Measurements from ENCODE around the gene WFIKKN1. TPM values are rescaled to one million over a fixed set of nuclear protein-coding genes. Genes with fewer than 3 reads are reported as not detected.
A peak's percentile ranks its signal among the peaks of the same experiment; 100 is the strongest.

Gene WFIKKN1
- total and polyA plus RNA-seq, 2 donors: 0.33 to 2.1 TPM

DNA sequence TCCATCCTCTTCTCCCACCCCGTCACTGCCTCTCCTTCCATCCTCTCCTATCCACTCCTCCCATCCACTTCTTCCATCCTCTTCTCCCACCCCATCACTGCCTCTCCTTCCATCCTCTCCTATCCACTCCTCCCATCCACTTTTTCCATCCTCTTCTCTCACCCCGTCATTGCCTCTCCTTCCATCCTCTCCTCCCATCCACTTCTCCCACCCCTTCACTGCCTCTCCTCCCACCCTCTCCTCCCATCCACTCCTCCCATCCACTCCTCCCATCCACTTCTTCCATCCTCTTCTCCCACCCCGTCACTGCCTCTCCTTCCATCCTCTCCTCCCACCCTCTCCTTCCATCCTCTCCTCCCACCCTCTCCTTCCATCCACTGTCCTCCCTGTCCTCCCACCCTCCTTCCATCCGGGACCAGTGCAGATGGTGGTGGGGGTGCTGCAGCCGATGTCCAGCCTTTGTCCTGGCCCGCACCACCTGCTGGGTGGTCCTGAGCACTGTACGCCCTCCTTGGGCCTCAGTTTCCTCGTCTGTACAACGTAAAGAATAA is 1.1 kb downstream of the WFIKKN1 start:
- Histone ChIP-seq H3K4me1 (ENCODE audit: control insufficient read depth in 2 of 2, insufficient read depth in 2 of 2, low read length in 2 of 2) (peaks cover 7 to 25% of the 10 kb centered on the region in 2 donors), H3K36me3 (ENCODE audit: control insufficient read depth in 2 of 2, insufficient read depth in 2 of 2, low read length in 1 of 2) (peaks cover 18 to 42% of the 10 kb centered on the region in 2 donors), H3K4me3 (ENCODE audit: low read length in 2 of 2) (no peak overlapping the region), H3K27me3 (ENCODE audit: control insufficient read depth in 2 of 2, insufficient read depth in 1 of 2, low read length in 1 of 2) (peaks cover 0 to 15% of the 10 kb centered on the region in 2 donors), H3K9me3 (ENCODE audit: control insufficient read depth in 2 of 2, insufficient read depth in 1 of 2, low read length in 1 of 2) (peaks cover 0 to 6% of the 10 kb centered on the region in 2 donors), H3K27ac (ENCODE audit: low read depth in 1 of 2, low read length in 1 of 2) (no peak overlapping the region)
- 91% methylated on average over 9 of the region's 9 CpGs for WGBS
- DNase-seq (ENCODE audit: low read depth in 6 of 9, low spot score in 9 of 9): no peak

- no peak for DNase-seq (ENCODE audit: low read depth in 6 of 9, low spot score in 9 of 9)
- Histone ChIP-seq H3K9me3 (ENCODE audit: control insufficient read depth in 2 of 2, insufficient read depth in 1 of 2, low read length in 1 of 2) (peaks cover 0 to 6% of the 10 kb centered on the region in 2 donors), H3K4me3 (ENCODE audit: low read length in 2 of 2) (no peak overlapping the region), H3K27ac (ENCODE audit: low read depth in 1 of 2, low read length in 1 of 2) (no peak overlapping the region), H3K27me3 (ENCODE audit: control insufficient read depth in 2 of 2, insufficient read depth in 1 of 2, low read length in 1 of 2) (peaks cover 0 to 15% of the 10 kb centered on the region in 2 donors), H3K4me1 (ENCODE audit: control insufficient read depth in 2 of 2, insufficient read depth in 2 of 2, low read length in 2 of 2) (peaks cover 7 to 31% of the 10 kb centered on the region in 2 donors), H3K36me3 (ENCODE audit: control insufficient read depth in 2 of 2, insufficient read depth in 2 of 2, low read length in 1 of 2) (peaks cover 13 to 34% of the 10 kb centered on the region in 2 donors)
- 97% methylated on average over 67 of the region's 67 CpGs for WGBS
Observed at GRCh38 chr16:632486-633335, 1.9 kb downstream of the WFIKKN1 start.

GRCh38 chr16:633336-634050 is 2.7 kb downstream of the WFIKKN1 start:
- WGBS: 99% methylated on average over 74 of the region's 74 CpGs
- Histone ChIP-seq H3K4me1 (ENCODE audit: control insufficient read depth in 2 of 2, insufficient read depth in 2 of 2, low read length in 2 of 2) (peaks cover 7 to 31% of the 10 kb centered on the region in 2 donors), H3K9me3 (ENCODE audit: control insufficient read depth in 2 of 2, insufficient read depth in 1 of 2, low read length in 1 of 2) (peaks cover 0 to 6% of the 10 kb centered on the region in 2 donors), H3K4me3 (ENCODE audit: low read length in 2 of 2) (no peak overlapping the region), H3K27ac (ENCODE audit: low read depth in 1 of 2, low read length in 1 of 2) (no peak overlapping the region), H3K36me3 (ENCODE audit: control insufficient read depth in 2 of 2, insufficient read depth in 2 of 2, low read length in 1 of 2) (peaks cover 6 to 26% of the 10 kb centered on the region in 2 donors), H3K27me3 (ENCODE audit: control insufficient read depth in 2 of 2, insufficient read depth in 1 of 2, low read length in 1 of 2) (peaks cover 0 to 15% of the 10 kb centered on the region in 2 donors)
- no peak for DNase-seq (ENCODE audit: low read depth in 6 of 9, low spot score in 9 of 9)

- H3K4me1 ChIP-seq (ENCODE audit: control insufficient read depth in 2 of 2, insufficient read depth in 2 of 2, low read length in 2 of 2): peaks cover 7 to 31% of the 10 kb centered on the region in 2 donors
- H3K4me3 ChIP-seq (ENCODE audit: low read length in 2 of 2): no peak overlapping the region
- peaks cover 0 to 15% of the 10 kb centered on the region in 2 donors for H3K27me3 ChIP-seq (ENCODE audit: control insufficient read depth in 2 of 2, insufficient read depth in 1 of 2, low read length in 1 of 2)
- no peak overlapping the region for H3K27ac ChIP-seq (ENCODE audit: low read depth in 1 of 2, low read length in 1 of 2)
- WGBS: 98% methylated on average over 22 of the region's 22 CpGs
- no peak for DNase-seq (ENCODE audit: low read depth in 6 of 9, low spot score in 9 of 9)
- peaks cover 6 to 20% of the 10 kb centered on the region in 2 donors for H3K36me3 ChIP-seq (ENCODE audit: control insufficient read depth in 2 of 2, insufficient read depth in 2 of 2, low read length in 1 of 2)
- peaks cover 0 to 6% of the 10 kb centered on the region in 2 donors for H3K9me3 ChIP-seq (ENCODE audit: control insufficient read depth in 2 of 2, insufficient read depth in 1 of 2, low read length in 1 of 2)
Observed at GRCh38 chr16:634051-634670, 3.4 kb downstream of the WFIKKN1 start.

DNA sequence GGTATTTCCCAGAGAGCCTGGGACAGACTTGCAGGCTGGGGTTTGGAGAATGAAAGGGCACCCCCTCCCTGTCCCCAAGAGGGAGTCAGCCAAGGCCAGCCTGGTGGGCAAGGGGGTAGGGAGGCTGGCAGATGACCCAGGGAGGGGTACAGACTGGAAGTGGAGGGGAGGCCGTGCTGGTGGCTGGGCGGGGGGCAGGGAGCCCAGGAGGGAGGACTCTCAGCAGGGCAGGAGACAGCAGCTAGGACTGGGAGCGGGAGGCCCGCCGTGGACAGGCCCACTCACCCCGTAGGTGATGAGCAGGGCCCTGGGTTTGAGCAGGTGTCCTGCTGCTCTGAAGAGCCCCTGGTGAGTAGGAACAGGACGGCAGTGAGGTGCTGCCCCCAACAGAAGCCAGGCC is 4.2 kb downstream of the WFIKKN1 start:
- DNase-seq (ENCODE audit: low read depth in 6 of 9, low spot score in 9 of 9): no peak
- 95% methylated on average over 7 of the region's 7 CpGs for WGBS
- Histone ChIP-seq H3K27ac (ENCODE audit: low read depth in 1 of 2, low read length in 1 of 2) (no peak overlapping the region), H3K36me3 (ENCODE audit: control insufficient read depth in 2 of 2, insufficient read depth in 2 of 2, low read length in 1 of 2) (peaks cover 6 to 16% of the 10 kb centered on the region in 2 donors), H3K4me3 (ENCODE audit: low read length in 2 of 2) (no peak overlapping the region), H3K9me3 (ENCODE audit: control insufficient read depth in 2 of 2, insufficient read depth in 1 of 2, low read length in 1 of 2) (peaks cover 0 to 6% of the 10 kb centered on the region in 2 donors), H3K27me3 (ENCODE audit: control insufficient read depth in 2 of 2, insufficient read depth in 1 of 2, low read length in 1 of 2) (peaks cover 0 to 14% of the 10 kb centered on the region in 2 donors), H3K4me1 (ENCODE audit: control insufficient read depth in 2 of 2, insufficient read depth in 2 of 2, low read length in 2 of 2) (peaks cover 7 to 31% of the 10 kb centered on the region in 2 donors)

DNA sequence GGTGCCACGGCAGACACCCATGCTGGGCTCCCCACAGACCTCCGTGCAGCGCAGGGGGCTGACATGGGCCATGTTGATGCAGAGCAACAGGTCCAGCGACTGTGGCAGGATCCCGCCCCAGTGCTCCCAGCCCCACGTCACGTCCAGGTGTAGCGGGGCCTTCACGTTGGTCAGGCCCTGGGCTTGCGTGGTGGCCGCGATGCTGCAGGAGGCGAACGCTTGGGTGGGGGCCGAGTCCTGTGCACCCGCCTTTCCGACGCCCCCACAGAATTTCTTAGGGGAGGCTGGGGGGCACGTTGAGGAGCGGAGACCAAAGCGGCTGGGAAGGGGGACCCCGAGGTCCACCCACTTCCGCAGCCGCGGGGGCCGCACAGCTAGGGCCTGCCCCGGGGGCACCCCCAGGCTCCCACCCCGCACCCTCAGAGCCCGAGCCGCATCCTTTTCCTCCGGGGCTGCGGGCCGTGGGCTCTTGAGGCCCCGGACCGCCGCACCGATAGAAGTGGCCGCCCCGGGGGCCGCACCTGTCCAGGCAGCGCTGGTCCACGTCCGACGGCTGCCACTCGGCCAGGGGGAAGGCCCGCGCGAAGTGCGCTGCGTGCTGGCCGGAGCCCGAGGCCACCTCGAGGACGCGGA is 4.9 kb downstream of the WFIKKN1 start:
- Histone ChIP-seq H3K27me3 (ENCODE audit: control insufficient read depth in 2 of 2, insufficient read depth in 1 of 2, low read length in 1 of 2) (peaks cover 2 to 12% of the 10 kb centered on the region in 2 donors), H3K4me3 (ENCODE audit: low read length in 2 of 2) (peak overlapping the region; percentile 88 to 93), H3K4me1 (ENCODE audit: control insufficient read depth in 2 of 2, insufficient read depth in 2 of 2, low read length in 2 of 2) (peaks cover 7 to 26% of the 10 kb centered on the region in 2 donors), H3K36me3 (ENCODE audit: control insufficient read depth in 2 of 2, insufficient read depth in 2 of 2, low read length in 1 of 2) (peaks cover 6 to 16% of the 10 kb centered on the region in 2 donors), H3K27ac (ENCODE audit: low read depth in 1 of 2, low read length in 1 of 2) (peak overlapping the region in 1 of 2 donors; percentile 53), H3K9me3 (ENCODE audit: control insufficient read depth in 2 of 2, insufficient read depth in 1 of 2, low read length in 1 of 2) (peaks cover 0 to 6% of the 10 kb centered on the region in 2 donors)
- WGBS: 6% methylated on average over 55 of the region's 55 CpGs
- DNase-seq (ENCODE audit: low read depth in 6 of 9, low spot score in 9 of 9): no peak

- Histone ChIP-seq H3K4me1 (ENCODE audit: control insufficient read depth in 2 of 2, insufficient read depth in 2 of 2, low read length in 2 of 2) (peaks cover 9 to 27% of the 10 kb centered on the region in 2 donors), H3K4me3 (ENCODE audit: low read length in 2 of 2) (peak within 1 kb of the TSS; percentile 88 to 93), H3K27ac (ENCODE audit: low read depth in 1 of 2, low read length in 1 of 2) (peak within 1 kb of the TSS; percentile 98 to 100), H3K27me3 (ENCODE audit: control insufficient read depth in 2 of 2, insufficient read depth in 1 of 2, low read length in 1 of 2) (peaks cover 5 to 13% of the 10 kb centered on the region in 2 donors), H3K9me3 (ENCODE audit: control insufficient read depth in 2 of 2, insufficient read depth in 1 of 2, low read length in 1 of 2) (peaks cover 0 to 6% of the 10 kb centered on the region in 2 donors), H3K36me3 (ENCODE audit: control insufficient read depth in 2 of 2, insufficient read depth in 2 of 2, low read length in 1 of 2) (peaks cover 6 to 16% of the 10 kb centered on the region in 2 donors)
- under 1% methylated on average over 91 of the region's 91 CpGs for WGBS
- peak; percentile 79 to 97 (median 91) for DNase-seq (ENCODE audit: low read depth in 6 of 9, low spot score in 9 of 9)
Observed at GRCh38 chr16:636206-637080, 5.7 kb downstream of the WFIKKN1 start, which contains the start of gene METTL26. METTL26 (minus strand) TSS chr16:636305; CDS start chr16:636290, 15 bp downstream.
